Body of pancreas (tissue), 4 donors: ENCODE measurements around the gene CIROP. TPM values are rescaled to one million over a fixed set of nuclear protein-coding genes. Genes with fewer than 3 reads are reported as not detected.

Source experiments
- ATAC-seq: fragments of 150-250 bp; one replicate; pipeline ENCODE4 v1.9.1; 2016
- DNase-seq, 4 donors: peaks; one replicate each; pipeline ENCODE4 v3.0.0-alpha.2; 2019
- H3K27ac ChIP-seq, 4 donors: fragments of 200-600 bp; sonication (generic); 1 replicate in 3 of 4; 2 replicates in 1 of 4; pipeline versions ENCODE4 v1.5.1 to v1.6.1; 2016 to 2019; ENCODE audit warnings: mild to moderate bottlenecking in 1 of 4, mixed read lengths in 1 of 4, moderate library complexity in 1 of 4
- H3K27me3 ChIP-seq, 2 donors: fragments of 200-600 bp; sonication (generic); one replicate each; pipeline ENCODE4 v1.6.0; 2016; ENCODE audit warnings: mild to moderate bottlenecking in 1 of 2
- H3K36me3 ChIP-seq, 2 donors: fragments of 200-600 bp; sonication (generic); replicated peaks in 1 of 2; 2 replicates each; pipeline ENCODE4 v1.5.1; 2016; ENCODE audit warnings: low read depth in 2 of 2; ENCODE audit not compliant: insufficient read depth in 1 of 2
- H3K4me1 ChIP-seq: fragments of 200-600 bp; sonication (generic); one replicate; pipeline ENCODE4 v1.6.0; 2016
- H3K4me3 ChIP-seq, 2 donors: fragments of 200-600 bp; sonication (generic); 1 replicate in 1 of 2; 2 replicates in 1 of 2; pipeline ENCODE4 v1.5.1; 2016 to 2019
- H3K9me3 ChIP-seq, 3 donors: fragments of 200-600 bp; sonication (generic); 1 replicate in 2 of 3; 2 replicates in 1 of 3; pipeline ENCODE4 v1.5.1; 2016
- POLR2A ChIP-seq, 3 donors: fragments of 450-650 bp; IDR thresholded peaks; one replicate each; pipeline ENCODE4 v1.6.1; 2016; ENCODE audit warnings: antibody characterized with exemption in 3 of 3, mild to moderate bottlenecking in 2 of 3
- WGBS, 2 donors: methylation state at CpG; one replicate each; pipeline ENCODE4 v1.1.5; 2017; 5-methylcytosine and 5-hydroxymethylcytosine counted together
- intact Hi-C: fragments of 100-400 bp; cut with DNase I; formaldehyde crosslinking; loops from one replicate; pipeline ENCODE4 v1.15.1; 2023
- total RNA-seq, 2 donors: library from RNA; depleted of rRNA; stranded (reverse); fragments of >200 nt; gene quantifications; one replicate each; pipeline ENCODE4 v1.1.0, GENCODE V29; 2016
- TF ChIP-seq, protein P1 (sequence below), 7 experiments: fragments of 450-650 bp in 4 of 7; fragments of 200-600 bp in 3 of 7; sonication (generic) in 3 of 7; IDR thresholded peaks; one replicate each; pipeline ENCODE4 v1.5.1; 2016 to 2019; ENCODE audit warnings: antibody characterized with exemption in 7 of 7

The CIROP gene
- total RNA-seq, 2 donors from 2014 or later, result not detected

DNA sequence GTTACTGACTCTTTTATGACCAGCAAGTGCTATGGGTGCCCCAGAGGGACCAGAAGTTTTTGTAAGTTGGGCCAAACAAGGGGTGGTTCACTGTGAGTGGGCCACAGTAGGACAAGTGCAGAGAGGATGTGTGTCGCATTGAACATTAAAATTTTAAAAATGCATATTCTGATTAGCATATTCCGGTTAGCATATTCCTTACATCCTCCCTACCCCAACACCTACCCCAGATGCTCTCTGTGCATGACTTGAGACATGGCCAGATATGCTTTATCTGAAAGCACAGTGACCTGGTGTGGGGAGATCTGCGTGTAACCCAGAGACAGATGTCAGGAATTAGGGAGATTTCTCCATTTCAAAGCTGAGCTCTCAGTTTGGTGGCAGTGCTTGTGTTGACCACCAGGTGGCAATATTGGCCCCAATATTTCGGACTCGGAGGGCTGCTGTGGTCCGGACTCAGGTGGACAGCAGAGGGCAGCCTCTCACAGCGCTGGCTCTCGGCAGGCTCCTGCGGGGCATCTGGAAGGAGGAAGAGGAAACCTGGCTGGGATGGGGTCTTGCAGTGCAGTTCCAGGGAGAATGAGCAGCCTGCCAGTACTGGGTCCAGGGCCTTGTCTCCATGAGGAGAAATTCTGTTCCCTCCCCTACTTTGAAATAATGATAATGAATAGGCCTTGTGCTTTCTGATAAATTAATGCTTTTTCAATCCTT is 15.9 kb upstream of the CIROP start:
- TF ChIP-seq, protein P1, sequence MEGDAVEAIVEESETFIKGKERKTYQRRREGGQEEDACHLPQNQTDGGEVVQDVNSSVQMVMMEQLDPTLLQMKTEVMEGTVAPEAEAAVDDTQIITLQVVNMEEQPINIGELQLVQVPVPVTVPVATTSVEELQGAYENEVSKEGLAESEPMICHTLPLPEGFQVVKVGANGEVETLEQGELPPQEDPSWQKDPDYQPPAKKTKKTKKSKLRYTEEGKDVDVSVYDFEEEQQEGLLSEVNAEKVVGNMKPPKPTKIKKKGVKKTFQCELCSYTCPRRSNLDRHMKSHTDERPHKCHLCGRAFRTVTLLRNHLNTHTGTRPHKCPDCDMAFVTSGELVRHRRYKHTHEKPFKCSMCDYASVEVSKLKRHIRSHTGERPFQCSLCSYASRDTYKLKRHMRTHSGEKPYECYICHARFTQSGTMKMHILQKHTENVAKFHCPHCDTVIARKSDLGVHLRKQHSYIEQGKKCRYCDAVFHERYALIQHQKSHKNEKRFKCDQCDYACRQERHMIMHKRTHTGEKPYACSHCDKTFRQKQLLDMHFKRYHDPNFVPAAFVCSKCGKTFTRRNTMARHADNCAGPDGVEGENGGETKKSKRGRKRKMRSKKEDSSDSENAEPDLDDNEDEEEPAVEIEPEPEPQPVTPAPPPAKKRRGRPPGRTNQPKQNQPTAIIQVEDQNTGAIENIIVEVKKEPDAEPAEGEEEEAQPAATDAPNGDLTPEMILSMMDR (IDR thresholded peaks at IDR 0.05), result peak; percentile 99 to 100 (median 100)
- no peak for TF ChIP-seq POLR2A (IDR thresholded peaks at IDR 0.05)
- intact Hi-C loops, result no loop called here
- WGBS, 2 donors, result 14 to 30% methylated on average over 5 to 9 of the region's 9 CpGs

DNA sequence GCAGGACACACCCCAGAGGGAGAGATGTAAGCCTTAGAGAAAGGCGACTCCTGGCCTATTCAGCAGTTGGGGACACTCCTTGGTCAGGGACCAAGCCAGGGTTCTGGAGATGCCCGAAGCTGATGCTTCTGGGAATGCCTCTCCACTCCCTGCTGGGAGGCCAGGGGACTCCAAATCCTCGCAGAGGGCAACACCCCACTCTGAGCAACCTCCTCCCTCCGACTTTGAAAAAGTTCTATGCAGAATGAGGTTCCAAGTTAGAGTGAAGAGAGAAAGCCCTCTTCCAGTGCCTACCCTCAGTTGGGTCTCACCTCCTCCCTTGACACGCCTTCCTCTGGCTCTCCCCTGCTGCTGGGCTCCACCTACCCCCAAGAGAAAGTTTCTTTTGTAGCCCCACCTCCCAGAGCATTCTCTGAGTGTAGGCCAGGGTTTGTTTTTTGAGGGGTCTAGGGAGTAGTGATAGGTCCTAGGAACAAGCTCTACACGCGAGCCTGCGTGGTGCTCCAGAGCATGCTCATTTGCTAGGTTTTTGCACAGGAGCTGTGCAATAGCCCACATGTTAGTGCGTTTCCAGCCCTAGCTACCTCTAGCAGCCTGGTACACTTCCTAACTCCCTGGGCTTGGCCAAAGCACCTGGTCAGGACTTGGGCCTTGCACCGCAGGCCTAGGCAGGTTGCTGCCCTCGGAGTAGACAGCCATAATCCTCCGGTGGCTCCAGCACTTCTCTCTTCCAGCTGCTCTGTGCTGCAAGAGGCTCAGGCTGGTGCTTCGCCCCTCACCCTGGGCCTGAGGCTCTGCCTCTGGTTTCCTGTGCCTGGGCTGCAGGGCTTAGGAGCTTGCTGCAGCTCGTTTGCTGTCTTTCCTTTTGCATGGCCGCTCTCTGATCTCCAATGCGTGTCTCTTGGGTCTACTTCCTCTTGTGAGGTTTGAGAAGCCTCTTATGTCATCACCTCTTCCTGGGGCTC is 14.9 kb upstream of the CIROP start:
- ATAC-seq, result no peak
- intact Hi-C loops, result loop anchor here (5.0 kb wide), 1 partner anchor 68 kb away; no protein-coding TSS in a partner anchor

More for the DNA sequence above, 15.9 kb upstream of the CIROP start:
- ATAC-seq, result peak; percentile 91
- peak; percentile 92 to 94 (median 93) for DNase-seq
- Histone ChIP-seq H3K9me3 (no peaks in the 10 kb centered on the region), H3K27ac (peak overlapping the region in 1 of 4 donors; percentile 20), H3K4me1 (peaks cover 9% of the 10 kb centered on the region), H3K36me3 (no peaks in the 10 kb centered on the region), H3K4me3 (no peak overlapping the region), H3K27me3 (no peaks in the 10 kb centered on the region)

DNA sequence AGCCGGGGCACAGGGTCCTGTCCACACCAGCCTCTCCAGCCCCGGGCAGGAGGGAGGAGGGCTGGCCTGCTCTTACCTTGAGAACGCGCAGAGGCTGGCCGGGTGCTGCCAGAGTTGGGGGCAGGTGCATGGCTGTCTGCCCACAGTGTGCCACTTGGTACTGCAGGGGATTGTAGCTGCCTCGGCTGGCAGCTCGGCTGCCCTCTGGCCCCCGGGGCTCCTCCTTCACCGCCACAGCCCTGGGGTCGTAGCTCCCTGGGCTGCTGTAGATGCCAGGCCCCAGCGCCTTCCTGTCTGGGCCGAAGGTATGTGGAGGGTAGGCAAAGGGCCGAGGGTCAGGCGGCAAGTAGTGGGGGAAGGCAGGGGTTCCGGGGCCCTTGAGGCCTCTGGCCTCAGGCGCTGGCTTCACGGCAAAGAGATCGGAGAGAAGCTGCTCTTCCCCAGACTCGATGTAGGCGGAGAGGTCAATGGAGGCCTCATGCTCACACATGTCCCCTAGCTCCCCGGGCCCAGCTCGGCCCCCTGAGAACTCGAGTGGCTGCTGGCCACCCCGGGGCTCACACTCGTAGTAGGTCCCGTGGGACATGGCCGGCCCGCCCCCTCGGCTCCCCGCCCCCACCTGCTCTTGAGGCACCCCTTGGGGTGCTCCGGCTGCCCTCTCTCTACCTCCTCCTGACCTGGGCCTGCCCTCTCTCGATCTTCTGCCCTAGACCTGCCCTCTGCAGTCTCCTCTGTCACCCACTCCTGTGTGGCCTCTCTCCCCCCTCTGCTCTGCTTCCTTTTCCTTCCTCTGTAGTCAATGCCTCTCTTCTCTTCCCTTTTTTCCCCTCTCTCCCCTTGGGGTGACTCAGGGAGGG is 13.9 kb upstream of the CIROP start, which contains the start of gene CEBPE:
CEBPE (minus strand) TSS at position 750 of the 857 bp plus-strand sequence; CDS start at position 586, 164 bp downstream.
- Histone ChIP-seq H3K9me3 (no peaks in the 10 kb centered on the region), H3K36me3 (no peaks in the 10 kb centered on the region), H3K27ac (no peak within 1 kb of the TSS), H3K27me3 (peaks cover 0 to 7% of the 10 kb centered on the region in 2 donors), H3K4me3 (no peak within 1 kb of the TSS), H3K4me1 (peaks cover 8% of the 10 kb centered on the region)
- TF ChIP-seq POLR2A (IDR thresholded peaks at IDR 0.05), result no peak
- TF ChIP-seq, protein P1 (IDR thresholded peaks at IDR 0.05), result no peak
- no peak for DNase-seq
- WGBS, 2 donors, result 67 to 76% methylated on average over 22 to 24 of the region's 32 CpGs
- ATAC-seq, result no peak
- intact Hi-C loops, result loop anchor here (5.0 kb wide), 1 partner anchor 69 kb away; no protein-coding TSS in a partner anchor

More for the DNA sequence above, 14.9 kb upstream of the CIROP start:
- Histone ChIP-seq H3K9me3 (no peaks in the 10 kb centered on the region), H3K27me3 (no peaks in the 10 kb centered on the region), H3K4me3 (no peak overlapping the region), H3K27ac (no peak overlapping the region), H3K36me3 (no peaks in the 10 kb centered on the region), H3K4me1 (peaks cover 9% of the 10 kb centered on the region)
- WGBS, 2 donors, result 60 to 69% methylated on average over 16 of the region's 16 CpGs
- no peak for TF ChIP-seq POLR2A (IDR thresholded peaks at IDR 0.05)
- TF ChIP-seq, protein P1 (IDR thresholded peaks at IDR 0.05), result no peak
- DNase-seq, result peak in 1 of 4 donors; percentile 37

DNA sequence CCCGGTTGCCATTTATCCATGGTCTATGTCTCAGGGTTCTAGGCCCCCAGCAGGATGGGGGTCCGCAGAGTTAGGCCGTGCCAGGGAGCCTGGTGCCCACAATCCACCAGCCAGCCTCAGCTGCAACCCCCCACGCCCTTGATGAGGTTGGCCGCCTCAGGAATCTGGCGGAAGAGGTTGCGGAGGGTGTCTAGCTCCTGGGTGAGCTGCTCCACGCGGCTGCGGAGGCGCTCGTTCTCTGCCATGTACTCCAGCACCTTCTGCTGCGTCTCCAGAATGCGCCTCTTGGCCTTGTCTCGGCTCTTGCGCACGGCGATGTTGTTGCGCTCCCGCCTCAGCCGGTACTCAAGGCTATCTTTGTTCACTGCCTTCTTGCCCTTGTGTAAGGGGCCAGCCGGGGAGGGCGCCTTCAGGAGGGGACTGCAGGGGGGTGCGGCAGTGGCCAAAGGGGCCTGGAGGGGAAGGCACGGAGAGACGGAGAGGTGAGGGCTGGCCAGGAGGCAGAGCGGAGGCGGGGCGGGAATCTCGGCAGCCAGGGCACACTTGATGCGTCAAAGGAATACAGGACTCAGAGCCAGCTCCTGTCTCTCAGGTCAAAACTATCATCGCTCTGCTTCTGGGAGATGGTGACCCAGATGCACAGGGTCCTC is 12.7 kb upstream of the CIROP start:
- H3K4me1 ChIP-seq, result no peaks in the 10 kb centered on the region
- intact Hi-C loops, result loop anchor here (5.0 kb wide), 1 partner anchor 70 kb away; no protein-coding TSS in a partner anchor
- DNase-seq, result no peak

More for the DNA sequence above, 12.7 kb upstream of the CIROP start:
- Histone ChIP-seq H3K27ac (no peak overlapping the region), H3K27me3 (peaks cover 0 to 7% of the 10 kb centered on the region in 2 donors), H3K4me3 (no peak overlapping the region), H3K9me3 (no peaks in the 10 kb centered on the region), H3K36me3 (no peaks in the 10 kb centered on the region)
- TF ChIP-seq, protein P1 (IDR thresholded peaks at IDR 0.05), result no peak
- no peak for TF ChIP-seq POLR2A (IDR thresholded peaks at IDR 0.05)
- whole genome bisulfite sequencing, 2 donors, result 72% methylated on average over 24 to 32 of the region's 32 CpGs
- ATAC-seq, result no peak
